ENCODE results near the gene PTPRH.

DNA sequence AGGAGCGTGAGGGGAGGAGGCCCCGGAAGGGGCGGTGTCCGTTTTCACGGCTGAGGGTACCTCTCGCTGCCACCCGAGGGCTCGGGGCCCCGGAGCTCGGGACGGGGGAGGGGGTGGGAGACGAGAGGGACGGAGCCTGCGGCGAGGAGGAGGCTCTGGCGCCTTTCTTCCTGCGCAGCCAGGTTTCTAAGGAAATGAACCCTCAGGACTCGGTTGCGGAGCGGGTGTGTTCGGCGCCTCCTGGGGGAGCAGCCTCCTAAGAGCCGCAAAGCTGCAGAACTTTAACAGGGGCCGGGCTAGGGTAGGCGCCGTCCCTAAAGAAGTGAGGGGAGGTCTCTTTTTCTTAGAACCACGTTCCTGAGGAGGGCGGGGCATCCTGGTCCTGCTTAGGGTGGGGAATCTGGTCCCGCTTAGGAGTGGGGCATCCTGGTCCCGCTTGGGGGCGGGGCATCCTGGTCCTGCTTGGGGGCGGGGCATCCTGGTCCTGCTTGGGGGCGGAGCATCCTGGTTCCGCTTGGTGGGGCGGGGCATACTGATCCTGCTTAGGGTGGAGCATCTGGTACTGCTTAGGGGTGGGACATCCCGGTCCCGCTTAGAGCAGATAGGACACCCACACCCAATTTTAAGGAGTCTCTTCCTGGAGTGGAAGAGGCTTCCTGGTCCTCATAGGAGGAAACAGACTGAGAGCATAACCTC, 35.4 kb downstream of the PTPRH start:
- TF ChIP-seq POLR2A (IDR thresholded peaks at IDR 0.05) (no peak), POLR2AphosphoS5 (IDR thresholded peaks at IDR 0.05; ENCODE audit: insufficient read depth in 1 of 2, low read depth in 1 of 2) (no peak)
- TF ChIP-seq, protein P1, sequence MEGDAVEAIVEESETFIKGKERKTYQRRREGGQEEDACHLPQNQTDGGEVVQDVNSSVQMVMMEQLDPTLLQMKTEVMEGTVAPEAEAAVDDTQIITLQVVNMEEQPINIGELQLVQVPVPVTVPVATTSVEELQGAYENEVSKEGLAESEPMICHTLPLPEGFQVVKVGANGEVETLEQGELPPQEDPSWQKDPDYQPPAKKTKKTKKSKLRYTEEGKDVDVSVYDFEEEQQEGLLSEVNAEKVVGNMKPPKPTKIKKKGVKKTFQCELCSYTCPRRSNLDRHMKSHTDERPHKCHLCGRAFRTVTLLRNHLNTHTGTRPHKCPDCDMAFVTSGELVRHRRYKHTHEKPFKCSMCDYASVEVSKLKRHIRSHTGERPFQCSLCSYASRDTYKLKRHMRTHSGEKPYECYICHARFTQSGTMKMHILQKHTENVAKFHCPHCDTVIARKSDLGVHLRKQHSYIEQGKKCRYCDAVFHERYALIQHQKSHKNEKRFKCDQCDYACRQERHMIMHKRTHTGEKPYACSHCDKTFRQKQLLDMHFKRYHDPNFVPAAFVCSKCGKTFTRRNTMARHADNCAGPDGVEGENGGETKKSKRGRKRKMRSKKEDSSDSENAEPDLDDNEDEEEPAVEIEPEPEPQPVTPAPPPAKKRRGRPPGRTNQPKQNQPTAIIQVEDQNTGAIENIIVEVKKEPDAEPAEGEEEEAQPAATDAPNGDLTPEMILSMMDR (IDR thresholded peaks at IDR 0.05), result no peak
